GM18517 (cell line): ENCODE measurements around the gene FOXO6.
"Not testable (repeated sequence)": the region's sequence is repeated elsewhere in the genome, so short reads cannot be mapped to it uniquely, and the experiment has no call there.

Experiments used
- ATAC-seq: cut with Tn5 transposase; IDR thresholded peaks from one replicate; pipeline ENCODE4 v1.9.1; 2021; ENCODE audit warnings: mild to moderate bottlenecking, moderate library complexity; ENCODE audit not compliant: unreplicated experiment

The FOXO6 gene

GRCh38 chr1:41328780-41329640 lies 32.2 kb upstream of the FOXO6 start:
- ATAC-seq, result no peak

GRCh38 chr1:41329662-41330587 lies 31.3 kb upstream of the FOXO6 start:
- no peak for ATAC-seq

GRCh38 chr1:41330588-41331545 lies 30.4 kb upstream of the FOXO6 start:
- ATAC-seq, result no peak

GRCh38 chr1:41331546-41331917 lies 29.7 kb upstream of the FOXO6 start:
- no peak for ATAC-seq

GRCh38 chr1:41332161-41332560 lies 29.1 kb upstream of the FOXO6 start:
- not testable (repeated sequence) for ATAC-seq

GRCh38 chr1:41333146-41333784 lies 28.0 kb upstream of the FOXO6 start:
- ATAC-seq, result no peak

- ATAC-seq, result no peak
Observed at GRCh38 chr1:41338820-41339219, 22.4 kb upstream of the FOXO6 start.

- no peak for ATAC-seq
Observed at GRCh38 chr1:41340655-41341364, 20.4 kb upstream of the FOXO6 start.

- no peak for ATAC-seq
Observed at GRCh38 chr1:41341365-41341683, 19.9 kb upstream of the FOXO6 start.

- no peak for ATAC-seq
Observed at GRCh38 chr1:41341772-41342562, 19.3 kb upstream of the FOXO6 start.

GRCh38 chr1:41342774-41343355 lies 18.4 kb upstream of the FOXO6 start:
- no peak for ATAC-seq

- no peak for ATAC-seq
Observed at GRCh38 chr1:41343790-41344699, 17.2 kb upstream of the FOXO6 start.

GRCh38 chr1:41344708-41345159 lies 16.5 kb upstream of the FOXO6 start:
- ATAC-seq, result no peak

GRCh38 chr1:41345434-41346075 lies 15.7 kb upstream of the FOXO6 start:
- ATAC-seq, result no peak

GRCh38 chr1:41347276-41347675 lies 14.0 kb upstream of the FOXO6 start:
- ATAC-seq, result no peak

GRCh38 chr1:41348394-41348793 lies 12.8 kb upstream of the FOXO6 start:
- ATAC-seq, result no peak
